SKM-1 treated with dmso at 0.1 percent for 144 hours (cell line): ENCODE measurements around the gene OTC.

Experiments
- DNase-seq: peaks from one replicate; lab custom pipeline; 2025; ENCODE audit not compliant: unreplicated experiment; lab: John Stamatoyannopoulos, UW

Gene OTC

GRCh38 chrX:38465686-38466085 is 113.3 kb downstream of the OTC start:
- DNase-seq, result no peak

DNA sequence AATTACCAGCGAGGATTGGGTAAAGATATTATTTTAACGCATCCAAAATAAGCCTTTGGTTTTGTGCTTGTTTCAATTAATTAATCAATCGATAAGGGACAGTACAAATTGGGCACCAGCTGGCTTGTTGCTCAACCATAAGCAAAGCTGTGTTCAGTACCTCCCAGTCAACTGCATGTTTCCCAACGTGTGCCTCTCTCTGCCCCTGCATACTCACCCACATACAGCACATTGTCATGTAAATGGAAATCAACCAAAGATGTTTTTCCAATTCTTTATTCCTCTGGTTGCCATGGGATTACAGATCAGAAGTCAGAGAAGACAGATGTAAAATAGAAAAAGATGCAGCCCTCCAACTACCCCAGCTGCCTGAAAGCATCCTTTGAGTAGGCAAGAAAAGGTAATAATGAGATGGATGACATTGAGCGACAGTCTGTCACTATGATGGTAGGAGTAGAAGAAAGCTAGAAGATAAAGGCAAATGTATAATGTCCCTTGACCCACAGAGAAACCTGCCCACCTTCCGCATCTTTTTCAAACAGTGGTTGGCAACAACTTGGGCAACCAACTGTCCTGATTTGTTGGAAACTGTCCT is 116.3 kb downstream of the OTC start:
- DNase-seq, result no peak
